HG03064 (cell line): Measurements from ENCODE around the gene HERC4.
"Not testable (repeated sequence)": the region's sequence is repeated elsewhere in the genome, so short reads cannot be mapped to it uniquely, and the experiment has no call there.

Experiments used
- ATAC-seq: cut with Tn5 transposase; IDR thresholded peaks from one replicate; pipeline ENCODE4 v1.9.1; 2021; ENCODE audit warnings: low read depth; ENCODE audit not compliant: unreplicated experiment

The HERC4 gene

GRCh38 chr10:68095153-68095552, 20.1 kb upstream of the HERC4 start:
- ATAC-seq, result no peak

- ATAC-seq, result no peak
These were observed 17.4 kb upstream of the HERC4 start for GRCh38 chr10:68092512-68092911.

- no peak for ATAC-seq
These were observed 15.5 kb upstream of the HERC4 start for GRCh38 chr10:68090586-68090985.

- no peak for ATAC-seq
These were observed 13.7 kb upstream of the HERC4 start for GRCh38 chr10:68088740-68089139.

GRCh38 chr10:68087685-68088401, 12.8 kb upstream of the HERC4 start:
- ATAC-seq, result no peak

- ATAC-seq, result no peak
These were observed 12.0 kb upstream of the HERC4 start for GRCh38 chr10:68086910-68087684.

GRCh38 chr10:68086011-68086410, 10.9 kb upstream of the HERC4 start:
- ATAC-seq, result no peak

GRCh38 chr10:68084469-68084868, 9.4 kb upstream of the HERC4 start:
- no peak for ATAC-seq

GRCh38 chr10:68083953-68084352, 8.9 kb upstream of the HERC4 start:
- ATAC-seq, result no peak

GRCh38 chr10:68082872-68083271, 7.8 kb upstream of the HERC4 start:
- ATAC-seq, result no peak

GRCh38 chr10:68081916-68082315, 6.8 kb upstream of the HERC4 start:
- ATAC-seq, result no peak

- ATAC-seq, result no peak
These were observed 5.9 kb upstream of the HERC4 start for GRCh38 chr10:68080853-68081431.

GRCh38 chr10:68079434-68079833, 4.4 kb upstream of the HERC4 start:
- ATAC-seq, result no peak

GRCh38 chr10:68077026-68077425, 1.9 kb upstream of the HERC4 start:
- no peak for ATAC-seq

GRCh38 chr10:68076081-68076480, 998 bp upstream of the HERC4 start:
- not testable (repeated sequence) for ATAC-seq

GRCh38 chr10:68075550-68076004, 494 bp upstream of the HERC4 start:
- no peak for ATAC-seq

- peak; percentile 28 for ATAC-seq
These were observed 880 bp downstream of the HERC4 start for GRCh38 chr10:68074031-68074774.

GRCh38 chr10:68073631-68074030, 1.5 kb downstream of the HERC4 start:
- no peak for ATAC-seq

GRCh38 chr10:68067508-68067907, 7.6 kb downstream of the HERC4 start:
- ATAC-seq, result no peak

- no peak for ATAC-seq
These were observed 8.1 kb downstream of the HERC4 start for GRCh38 chr10:68067029-68067428.

GRCh38 chr10:68053553-68053952, 21.5 kb downstream of the HERC4 start:
- ATAC-seq, result no peak
